Stimulated activated CD4-positive, alpha-beta T cell treated with anti-CD3 and anti-CD28 coated beads, Interleukin-12 subunit alpha, Interleukin-12 subunit beta, amount 100 ng/mL, for 4 hours (primary cell): ENCODE data around the gene RAP1GDS1.

Experiments used
- DNase-seq: peaks from one replicate; pipeline ENCODE4 v3.0.0-alpha.2; 2020

RAP1GDS1 gene

GRCh38 chr4:98491899-98492559, 230.8 kb downstream of the RAP1GDS1 start:
- no peak for DNase-seq

DNA sequence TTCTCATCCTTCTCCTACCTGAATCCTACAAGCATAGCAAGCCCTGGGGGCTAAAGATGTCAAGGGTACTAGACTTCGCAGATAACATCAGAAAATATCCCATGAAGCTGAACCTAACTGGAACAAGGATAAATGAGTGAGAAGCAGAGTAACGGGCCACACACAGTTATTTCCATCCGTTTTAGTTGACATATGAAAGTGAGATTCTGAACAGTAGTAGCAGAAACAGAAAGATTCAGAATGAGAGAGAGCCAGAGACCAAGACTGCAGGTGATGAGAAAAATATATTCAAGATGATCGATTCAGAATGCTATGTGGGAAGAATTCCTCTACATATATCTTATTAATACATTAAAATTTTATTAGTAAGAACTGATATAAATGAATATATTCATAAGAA, 232.1 kb downstream of the RAP1GDS1 start:
- no peak for DNase-seq
